K562 (cell line): Measurements from ENCODE around the gene PTGER2. TPM values are rescaled to one million over a fixed set of nuclear protein-coding genes. Genes with fewer than 3 reads are reported as not detected.

ENCODE experiments used
- ATAC-seq: fragments of 200-7000 bp; cut with Tn5 transposase; 3 replicates; pipeline ENCODE4 v1.9.1; 2020; ENCODE audit warnings: moderate library complexity
- BruUV-seq: library from RNA; stranded (reverse); fragments of 400-500 nt; replicated peaks from 2 replicates; lab custom pipeline; 2021; lab: Mats Ljungman, UMichigan
- CTCF ChIA-PET: fragments of 300-600 bp; formaldehyde crosslinking; extraction: SDS; loops from one replicate; lab custom pipeline; 2021; ENCODE audit warnings: low intra/inter-chr PET ratio; lab: Yijun Ruan, JAX
- POLR2A ChIA-PET: fragments of 300-600, 350-650 bp; sonication (Branson Sonifier 250); formaldehyde crosslinking; extraction: SDS; loops from one replicate; lab custom pipeline; 2021; ENCODE audit warnings: antibody characterized with exemption, inconsistent platforms; lab: Yijun Ruan, JAX
- DNase-seq, 4 experiments: peaks; one replicate each; pipeline versions ENCODE4 v3.0.0 to v3.0.0-alpha.2; 2011 to 2018; ENCODE audit warnings: low spot score in 3 of 4, mixed read lengths in 3 of 4; ENCODE audit errors: extremely low read depth in 1 of 4
- FAIRE-seq: peaks from 2 replicates; lab custom pipeline; 2011; peaks lifted over from hg19 to GRCh38; lab: Jason Lieb, UNC
- H2AFZ ChIP-seq: 2 replicates; pipeline ENCODE4 v1.6.0; 2011; ENCODE audit warnings: low read depth, low read length, control low read depth, inconsistent platforms
- H3K27ac ChIP-seq: fragments of 200-600 bp; 3 replicates; pipeline ENCODE4 v1.8.0; 2011; ENCODE audit warnings: low read depth, mild to moderate bottlenecking, control low read depth, inconsistent platforms, low read length, moderate library complexity, mixed read lengths; ENCODE audit errors: extremely low read depth
- H3K27me3 ChIP-seq, 2 experiments: fragments of 300-600 bp in 1 of 2; 2 replicates in 1 of 2; 3 replicates in 1 of 2; pipeline versions ENCODE4 v1.6.0 to v1.8.0; 2011; ENCODE audit warnings: inconsistent platforms in 2 of 2, low read length in 2 of 2, mild to moderate bottlenecking in 1 of 2, mixed read lengths in 1 of 2, moderate library complexity in 1 of 2; ENCODE audit not compliant: control insufficient read depth in 2 of 2, insufficient read depth in 2 of 2
- H3K36me3 ChIP-seq: fragments of 300-600 bp; 3 replicates; pipeline ENCODE4 v1.8.0; 2011; ENCODE audit warnings: mild to moderate bottlenecking, low read length, inconsistent platforms; ENCODE audit not compliant: control insufficient read depth, insufficient read depth
- H3K4me1 ChIP-seq, 2 experiments: fragments of 200-600 bp in 1 of 2; replicated peaks in 1 of 2; 2 replicates in 1 of 2; 3 replicates in 1 of 2; pipeline versions ENCODE4 v1.5.1 to v1.8.0; 2011; ENCODE audit warnings: inconsistent platforms in 2 of 2, low read length in 2 of 2, mild to moderate bottlenecking in 1 of 2, mixed read lengths in 1 of 2, moderate library complexity in 1 of 2; ENCODE audit not compliant: control insufficient read depth in 2 of 2, insufficient read depth in 2 of 2
- H3K4me2 ChIP-seq: 2 replicates; pipeline ENCODE4 v1.6.1; 2011; ENCODE audit warnings: low read length, control low read depth, inconsistent platforms, mixed read lengths; ENCODE audit not compliant: insufficient read depth
- H3K4me3 ChIP-seq: fragments of 200-600 bp; sonication (generic), shearing (Covaris generic); 2 replicates; pipeline ENCODE4 v1.5.1; 2016; ENCODE audit warnings: control low read depth, inconsistent platforms
- H3K79me2 ChIP-seq: fragments of 200-600 bp; 3 replicates; pipeline ENCODE4 v1.8.0; 2011; ENCODE audit warnings: low read length, inconsistent platforms; ENCODE audit not compliant: control insufficient read depth, insufficient read depth
- H3K9ac ChIP-seq, 2 experiments: 2 replicates each; pipeline versions ENCODE4 v1.6.0 to v1.6.1; 2011; ENCODE audit warnings: low read depth in 2 of 2, low read length in 2 of 2, control low read depth in 1 of 2, inconsistent platforms in 1 of 2, mild to moderate bottlenecking in 1 of 2, mixed read lengths in 1 of 2; ENCODE audit not compliant: insufficient read depth in 1 of 2
- H3K9me1 ChIP-seq: one replicate; pipeline ENCODE4 v1.6.0; 2011; ENCODE audit warnings: inconsistent platforms, mild to moderate bottlenecking, low read length, moderate library complexity; ENCODE audit not compliant: control insufficient read depth, insufficient read depth
- H3K9me3 ChIP-seq: replicated peaks from 2 replicates; pipeline ENCODE4 v1.5.1; 2011; ENCODE audit warnings: low read depth, low read length, inconsistent platforms; ENCODE audit not compliant: control insufficient read depth, insufficient read depth
- H4K20me1 ChIP-seq: replicated peaks from 2 replicates; pipeline ENCODE4 v1.6.1; 2011; ENCODE audit warnings: low read length, inconsistent platforms, mixed read lengths; ENCODE audit not compliant: control insufficient read depth, insufficient read depth
- CHCHD3 ChIP-seq: fragments of 250-450 bp; sonication (Bioruptor Pico); IDR thresholded peaks from 2 replicates; pipeline ENCODE4 v2.1.2; 2022; ENCODE audit warnings: mild to moderate bottlenecking
- CHD2 ChIP-seq: IDR thresholded peaks from 2 replicates; pipeline ENCODE4 v1.6.1; 2011; ENCODE audit warnings: low read depth, low read length
- CREB1 ChIP-seq, 2 experiments: sonication (generic) in 1 of 2; formaldehyde crosslinking in 1 of 2; IDR thresholded peaks; 2 replicates each; pipeline versions ENCODE4 v1.6.1 to v1.8.0; 2012 to 2022; ENCODE audit warnings: inconsistent platforms in 1 of 2, mild to moderate bottlenecking in 1 of 2, missing genetic modification reagents in 1 of 2, moderate library complexity in 1 of 2
- E2F3 ChIP-seq: fragments of 250-450 bp; sonication (Bioruptor Pico); IDR thresholded peaks from 2 replicates; pipeline ENCODE4 v1.4.0; 2020; ENCODE audit warnings: mild to moderate bottlenecking
- HNRNPUL1 ChIP-seq: fragments of 200-400 bp; formaldehyde crosslinking; IDR thresholded peaks from 2 replicates; pipeline ENCODE4 v1.6.1; 2017; ENCODE audit warnings: low read length
- PCBP2 ChIP-seq: fragments of 200-400 bp; formaldehyde crosslinking; IDR thresholded peaks from 2 replicates; pipeline ENCODE4 v1.6.1; 2018; ENCODE audit warnings: low read length, low read depth, mild to moderate bottlenecking, moderate library complexity; ENCODE audit not compliant: poor library complexity, severe bottlenecking
- PHTF2 ChIP-seq: fragments of 250-450 bp; sonication (Bioruptor Pico); IDR thresholded peaks from 2 replicates; pipeline ENCODE4 v1.5.0; 2021; ENCODE audit warnings: mild to moderate bottlenecking
- SAP30 ChIP-seq: fragments of 200-600 bp; sonication (generic); IDR thresholded peaks from 2 replicates; pipeline ENCODE4 v1.6.1; 2012; ENCODE audit warnings: borderline replicate concordance, low read depth, mild to moderate bottlenecking, moderate library complexity, low read length, control low read depth, inconsistent platforms; ENCODE audit not compliant: insufficient read depth, poor library complexity, severe bottlenecking
- TARDBP ChIP-seq: fragments of 450-650 bp; IDR thresholded peaks from 2 replicates; pipeline ENCODE4 v1.6.1; 2016
- WGBS: fragments of 100-300 bp; shearing (Covaris generic); methylation state at CpG from one replicate; pipeline ENCODE4 v1.1.6; 2016; ENCODE audit warnings: low coverage, mixed read lengths; ENCODE audit not compliant: insufficient coverage; ENCODE audit errors: missing lambda C conversion rate; 5-methylcytosine and 5-hydroxymethylcytosine counted together
- in situ Hi-C: fragments of 300-500 bp; cut with MboI; formaldehyde crosslinking; loops from 4 replicates; pipeline ENCODE4 v1.15.0; 2018; ENCODE audit warnings: inconsistent platforms, mixed read lengths
- intact Hi-C: fragments of 100-400 bp; cut with micrococcal nuclease; formaldehyde crosslinking; loops from 2 replicates; pipeline ENCODE4 v1.14.2; 2022
- polyA plus RNA-seq, 8 experiments: library from polyadenylated mRNA; depleted of rRNA in 4 of 8; stranded (reverse) in 5 of 8; unstranded in 3 of 8; fragments of >200 nt; fragmentation: Nextera tagmentation in 2 of 8; fragmentation: Illumina TruSeq in 1 of 8; extraction: Ambion mirVana in 2 of 8; extraction: Trizol in 1 of 8; gene quantifications; 2 replicates each; pipeline versions ENCODE4 v1.2.1 to v1.2.3, GENCODE V29; 2011 to 2014; ENCODE audit warnings: inconsistent platforms in 1 of 8, missing spikeins in 1 of 8
- total RNA-seq, 7 experiments: library from RNA; depleted of rRNA in 6 of 7; stranded (reverse); fragments of >200 nt in 6 of 7; fragmentation: Illumina TruSeq in 2 of 7; extraction: Trizol in 2 of 7; gene quantifications; 2 replicates each; pipeline versions ENCODE4 v1.2.1 to v1.2.3, GENCODE V29; 2011 to 2021; ENCODE audit warnings: low replicate concordance in 1 of 7
- TF ChIP-seq, protein P1 (sequence below): fragments of 250-450 bp; sonication (Bioruptor Pico); IDR thresholded peaks from 2 replicates; pipeline ENCODE4 v1.5.0; 2020; ENCODE audit warnings: mild to moderate bottlenecking, borderline replicate concordance
- TF ChIP-seq, protein P2 (sequence below), 2 experiments: IDR thresholded peaks in 1 of 2; conservative IDR thresholded peaks in 1 of 2; 2 replicates each; pipeline ENCODE4 v1.6.1; 2016; ENCODE audit warnings: low read depth in 2 of 2, mild to moderate bottlenecking in 1 of 2, missing compliant biosample characterization in 1 of 2, missing genetic modification characterization in 1 of 2, moderate library complexity in 1 of 2
- TF ChIP-seq, protein P3 (sequence below): fragments of 250-450 bp; sonication (Bioruptor Pico); IDR thresholded peaks from 2 replicates; pipeline ENCODE4 v1.9.0; 2021; ENCODE audit warnings: mild to moderate bottlenecking

Gene PTGER2
- total and polyA plus RNA-seq, 9 of the 15 experiments (the other 6 are each of a cell fraction or from before 2014, with no cell fraction given): not detected

DNA sequence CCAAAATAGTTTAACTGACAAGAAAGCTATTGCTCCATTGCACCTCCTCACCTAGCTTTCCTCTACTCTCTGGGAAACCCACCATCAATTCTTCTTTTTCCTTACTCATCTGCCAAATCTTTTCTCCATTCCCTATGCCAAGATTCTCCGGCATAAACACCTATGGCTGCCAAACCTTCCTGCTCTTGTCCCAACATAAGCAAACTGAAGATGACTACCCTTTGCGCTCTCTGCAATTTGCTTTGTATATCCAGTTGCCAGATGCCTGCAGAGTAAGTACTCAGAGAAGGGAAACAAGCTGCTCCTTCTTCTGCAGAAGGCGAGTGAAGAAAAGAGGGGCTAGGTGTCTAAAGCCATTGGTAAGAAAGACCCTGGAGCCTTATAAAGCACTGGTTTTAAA, 11.5 kb downstream of the PTGER2 start:
- no peak overlapping the region for H3K4me2 ChIP-seq
- no peak for FAIRE-seq
- POLR2A ChIA-PET: no interaction called here
- no peaks in the 10 kb centered on the region for H3K4me1 ChIP-seq
- no peaks in the 10 kb centered on the region for H4K20me1 ChIP-seq
- intact Hi-C loops (no loop called here), in situ Hi-C loops (no loop called here)
- no TSS peak for BruUV-seq
- H3K9me3 ChIP-seq: no peaks in the 10 kb centered on the region
- DNase-seq: no peak
- no peaks in the 10 kb centered on the region for H3K79me2 ChIP-seq
- H3K9me1 ChIP-seq: no peaks in the 10 kb centered on the region
- TF ChIP-seq SAP30 (no peak), CHCHD3 (CRISPR knock-in tag) (no peak), E2F3 (CRISPR knock-in tag) (no peak), CHD2 (no peak), PHTF2 (no peak), CREB1 (IDR thresholded peaks at IDR 0.05) (no peak), CREB1 (CRISPR knock-in tag; IDR thresholded peaks at IDR 0.05) (no peak), PCBP2 (no peak), HNRNPUL1 (no peak), TARDBP (no peak)
- TF ChIP-seq, protein P1, sequence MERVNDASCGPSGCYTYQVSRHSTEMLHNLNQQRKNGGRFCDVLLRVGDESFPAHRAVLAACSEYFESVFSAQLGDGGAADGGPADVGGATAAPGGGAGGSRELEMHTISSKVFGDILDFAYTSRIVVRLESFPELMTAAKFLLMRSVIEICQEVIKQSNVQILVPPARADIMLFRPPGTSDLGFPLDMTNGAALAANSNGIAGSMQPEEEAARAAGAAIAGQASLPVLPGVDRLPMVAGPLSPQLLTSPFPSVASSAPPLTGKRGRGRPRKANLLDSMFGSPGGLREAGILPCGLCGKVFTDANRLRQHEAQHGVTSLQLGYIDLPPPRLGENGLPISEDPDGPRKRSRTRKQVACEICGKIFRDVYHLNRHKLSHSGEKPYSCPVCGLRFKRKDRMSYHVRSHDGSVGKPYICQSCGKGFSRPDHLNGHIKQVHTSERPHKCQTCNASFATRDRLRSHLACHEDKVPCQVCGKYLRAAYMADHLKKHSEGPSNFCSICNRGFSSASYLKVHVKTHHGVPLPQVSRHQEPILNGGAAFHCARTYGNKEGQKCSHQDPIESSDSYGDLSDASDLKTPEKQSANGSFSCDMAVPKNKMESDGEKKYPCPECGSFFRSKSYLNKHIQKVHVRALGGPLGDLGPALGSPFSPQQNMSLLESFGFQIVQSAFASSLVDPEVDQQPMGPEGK (CRISPR knock-in tag): no peak
- TF ChIP-seq, protein P2, sequence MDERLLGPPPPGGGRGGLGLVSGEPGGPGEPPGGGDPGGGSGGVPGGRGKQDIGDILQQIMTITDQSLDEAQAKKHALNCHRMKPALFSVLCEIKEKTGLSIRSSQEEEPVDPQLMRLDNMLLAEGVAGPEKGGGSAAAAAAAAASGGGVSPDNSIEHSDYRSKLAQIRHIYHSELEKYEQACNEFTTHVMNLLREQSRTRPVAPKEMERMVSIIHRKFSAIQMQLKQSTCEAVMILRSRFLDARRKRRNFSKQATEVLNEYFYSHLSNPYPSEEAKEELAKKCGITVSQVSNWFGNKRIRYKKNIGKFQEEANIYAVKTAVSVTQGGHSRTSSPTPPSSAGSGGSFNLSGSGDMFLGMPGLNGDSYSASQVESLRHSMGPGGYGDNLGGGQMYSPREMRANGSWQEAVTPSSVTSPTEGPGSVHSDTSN (CRISPR knock-in tag; IDR thresholded peaks at IDR 0.05; ENCODE audit: low read depth): no peak
- TF ChIP-seq, protein P2 (tag; conservative IDR thresholded peaks at IDR 0.05; ENCODE audit: low read depth): no peak
- TF ChIP-seq, protein P3, sequence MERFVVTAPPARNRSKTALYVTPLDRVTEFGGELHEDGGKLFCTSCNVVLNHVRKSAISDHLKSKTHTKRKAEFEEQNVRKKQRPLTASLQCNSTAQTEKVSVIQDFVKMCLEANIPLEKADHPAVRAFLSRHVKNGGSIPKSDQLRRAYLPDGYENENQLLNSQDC (CRISPR knock-in tag): no peak
- TF ChIP-seq, all 486 proteins: peak for 0
- Histone ChIP-seq H3K36me3 (no peaks in the 10 kb centered on the region), H3K27me3 (no peaks in the 10 kb centered on the region), H3K27ac (no peak overlapping the region), H2AFZ (no peak overlapping the region), H3K4me3 (no peak overlapping the region), H3K9ac (no peak overlapping the region)
- 3% methylated on average over 3 of the region's 3 CpGs for WGBS
- CTCF ChIA-PET: no interaction called here
- no peak for ATAC-seq
